ENCODE measurements around the gene MAP3K10.

- TF ChIP-seq EZH2 (IDR thresholded peaks at IDR 0.05) (no peak), FOXP2 (optimal IDR thresholded peaks at IDR 0.05; ENCODE audit: control extremely low read depth, extremely low read length, insufficient read depth) (no peak)
Measured at GRCh38 chr19:40205760-40206159, 14.5 kb downstream of the MAP3K10 start.

Measured in SK-N-MC (cell line).